Naive B cell (primary cell): ENCODE data around the gene MFSD11. TPM values are rescaled to one million over a fixed set of nuclear protein-coding genes. Genes with fewer than 3 reads are reported as not detected.
A peak's percentile ranks its signal among the peaks of the same experiment; 100 is the strongest.
"Not testable (repeated sequence)": the region's sequence is repeated elsewhere in the genome, so short reads cannot be mapped to it uniquely, and the experiment has no call there.

Source experiments
- ATAC-seq, 2 donors: fragments of 150-1000 bp; cut with Tn5 transposase; 2 replicates each; pipeline ENCODE4 v1.10.0; 2021; ENCODE audit warnings: low read depth in 2 of 2, mild to moderate bottlenecking in 2 of 2, moderate library complexity in 2 of 2
- DNase-seq: peaks from one replicate; pipeline ENCODE4 v3.0.0; 2022
- H3K27ac Mint-ChIP-seq, 6 donors: one replicate each; pipeline ENCODE4 v1.8.0; 2020 to 2022; ENCODE audit warnings: mild to moderate bottlenecking in 6 of 6, mixed read lengths in 6 of 6, moderate library complexity in 5 of 6, inconsistent platforms in 2 of 6
- H3K27me3 Mint-ChIP-seq, 3 donors: one replicate each; pipeline ENCODE4 v1.8.0; 2021 to 2022; ENCODE audit warnings: mixed read lengths in 3 of 3, mild to moderate bottlenecking in 1 of 3
- H3K36me3 Mint-ChIP-seq, 2 donors: one replicate each; pipeline ENCODE4 v1.8.0; 2020 to 2022; ENCODE audit warnings: mixed read lengths in 2 of 2, inconsistent platforms in 1 of 2, mild to moderate bottlenecking in 1 of 2
- H3K4me1 Mint-ChIP-seq, 3 donors: one replicate each; pipeline ENCODE4 v1.8.0; 2020 to 2022; ENCODE audit warnings: mixed read lengths in 3 of 3, inconsistent platforms in 1 of 3, mild to moderate bottlenecking in 1 of 3, moderate library complexity in 1 of 3
- H3K4me3 Mint-ChIP-seq, 8 donors: one replicate each; pipeline ENCODE4 v1.8.0; 2020 to 2022; ENCODE audit warnings: mild to moderate bottlenecking in 8 of 8, mixed read lengths in 8 of 8, moderate library complexity in 8 of 8, inconsistent platforms in 2 of 8
- H3K9me3 Mint-ChIP-seq, 7 donors: one replicate each; pipeline ENCODE4 v1.8.0; 2020 to 2022; ENCODE audit warnings: mixed read lengths in 7 of 7, mild to moderate bottlenecking in 5 of 7, inconsistent platforms in 2 of 7, moderate library complexity in 1 of 7
- polyA plus RNA-seq, 6 donors: library from polyadenylated mRNA; unstranded; fragments of 300-500 nt; fragmentation: Illumina TruSeq; gene quantifications; one replicate each; pipeline ENCODE4 v1.2.3, GENCODE V29; 2021; ENCODE audit warnings: low read depth in 6 of 6

MFSD11 gene
- 10 to 100 TPM; 18.3 to 39.2 (median 23.2) TPM for polyA plus RNA-seq

DNA sequence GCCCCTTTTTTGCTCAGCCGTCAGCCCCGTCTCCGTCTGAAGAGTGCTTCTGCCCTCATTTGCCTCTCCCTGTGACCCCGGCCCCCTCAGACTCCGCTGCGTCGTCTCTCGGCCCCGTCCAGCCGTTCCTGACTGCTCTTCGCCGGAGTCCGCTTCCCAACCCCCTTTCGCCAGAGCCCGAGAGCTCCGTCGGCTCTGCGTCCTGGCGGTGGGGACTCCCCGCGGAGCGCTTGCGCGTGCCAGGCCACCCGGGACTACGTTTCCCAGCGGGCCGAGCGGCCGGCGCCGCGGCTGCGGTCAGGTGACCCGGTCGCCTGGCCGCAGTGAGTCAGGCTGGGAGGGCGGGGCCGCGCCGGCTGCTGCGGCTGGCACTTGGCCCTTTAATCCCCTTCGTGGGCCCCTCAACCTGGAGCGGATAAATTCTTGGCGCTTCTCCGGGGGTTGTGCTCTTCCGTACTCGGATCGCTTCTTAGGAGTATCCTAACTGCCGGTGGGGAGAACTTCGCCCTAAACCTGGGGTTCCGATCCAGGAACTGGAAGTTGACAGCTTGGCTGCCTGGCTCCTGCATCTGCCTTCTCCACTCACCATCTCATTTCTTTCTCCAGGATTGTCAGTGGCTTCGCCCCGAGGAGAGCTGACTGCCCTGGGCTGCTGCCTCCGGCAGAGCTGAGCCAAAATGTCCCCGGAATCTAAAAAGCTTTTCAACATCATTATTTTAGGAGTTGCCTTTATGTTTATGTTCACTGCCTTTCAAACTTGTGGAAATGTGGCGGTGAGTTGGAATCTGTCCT, at the start of gene MFSD11:
TSS of gene MFSD11 (plus strand) at position 444 of the 792 bp plus-strand sequence. CDS start at position 678, 234 bp downstream.
- peak within 1 kb of the TSS; percentile 97 to 99 (median 99) for H3K27ac Mint-ChIP-seq
- H3K4me3 Mint-ChIP-seq: peak within 1 kb of the TSS; percentile 95 to 99 (median 98)
- no peaks in the 10 kb centered on the region for H3K27me3 Mint-ChIP-seq
- ATAC-seq (peak; percentile 69 to 70), DNase-seq (peak; percentile 94)
- no peaks in the 10 kb centered on the region for H3K9me3 Mint-ChIP-seq
- peaks cover 29 to 33% of the 10 kb centered on the region in 2 donors for H3K36me3 Mint-ChIP-seq
- H3K4me1 Mint-ChIP-seq: peaks cover 31 to 52% (median 34%) of the 10 kb centered on the region in 3 donors

DNA sequence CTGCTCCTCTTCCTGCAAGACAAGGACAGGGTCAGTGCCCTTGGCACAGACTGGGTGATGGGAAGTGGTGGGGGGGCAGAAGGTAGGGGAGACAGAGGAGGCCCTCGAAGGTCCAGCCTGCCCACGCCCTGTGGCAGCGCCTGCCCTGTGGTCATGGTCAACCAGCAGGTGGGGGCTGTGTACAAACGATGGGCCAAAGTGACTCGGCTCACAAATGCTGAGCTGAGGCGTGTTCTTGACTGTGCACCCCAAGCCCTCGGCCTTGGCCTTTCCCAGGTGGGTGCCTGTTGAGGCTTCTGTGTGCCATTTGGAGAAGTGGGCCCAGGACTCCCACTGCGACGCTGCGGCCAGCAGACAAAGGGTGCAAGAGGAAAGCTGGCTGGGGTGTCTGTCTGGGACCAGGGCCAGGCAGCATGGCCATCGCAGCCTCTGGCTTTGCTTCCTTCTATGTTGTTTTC, 49.7 kb upstream of the MFSD11 start:
- H3K27ac Mint-ChIP-seq: no peak overlapping the region
- ATAC-seq (no peak), DNase-seq (no peak)
- H3K27me3 Mint-ChIP-seq: peaks cover 0 to 7% (median 0%) of the 10 kb centered on the region in 3 donors
- no peaks in the 10 kb centered on the region for H3K36me3 Mint-ChIP-seq
- H3K4me1 Mint-ChIP-seq: peaks cover 0 to 4% (median 0%) of the 10 kb centered on the region in 3 donors
- no peaks in the 10 kb centered on the region for H3K9me3 Mint-ChIP-seq
- H3K4me3 Mint-ChIP-seq: no peak overlapping the region

DNA sequence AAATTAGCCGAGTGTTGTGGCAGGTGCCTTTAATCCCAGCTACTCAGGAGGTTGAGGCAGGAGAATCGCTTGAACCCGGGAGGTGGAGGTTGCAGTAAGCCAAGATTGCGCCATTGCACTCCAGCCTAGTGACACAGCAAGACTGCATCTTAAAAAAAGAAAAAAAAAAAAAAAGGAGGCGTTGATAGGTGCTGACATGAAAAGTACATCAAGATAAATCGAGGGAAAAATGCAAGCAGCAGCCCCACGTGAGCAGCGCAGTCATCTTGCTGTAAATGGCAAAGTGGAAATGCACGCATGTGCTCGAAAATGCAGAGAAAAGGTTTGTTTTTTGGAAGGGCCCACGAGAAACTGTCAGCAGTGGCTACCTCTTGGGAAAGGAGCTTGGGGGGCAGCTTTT, 48.1 kb upstream of the MFSD11 start:
- Mint-ChIP-seq H3K27me3 (peaks cover 0 to 7% (median 0%) of the 10 kb centered on the region in 3 donors), H3K4me1 (peaks cover 0 to 4% (median 0%) of the 10 kb centered on the region in 3 donors), H3K27ac (peak overlapping the region in 2 of 6 donors; percentile 16 to 47), H3K4me3 (no peak overlapping the region), H3K36me3 (no peaks in the 10 kb centered on the region), H3K9me3 (no peaks in the 10 kb centered on the region)
- ATAC-seq (no peak), DNase-seq (no peak)

DNA sequence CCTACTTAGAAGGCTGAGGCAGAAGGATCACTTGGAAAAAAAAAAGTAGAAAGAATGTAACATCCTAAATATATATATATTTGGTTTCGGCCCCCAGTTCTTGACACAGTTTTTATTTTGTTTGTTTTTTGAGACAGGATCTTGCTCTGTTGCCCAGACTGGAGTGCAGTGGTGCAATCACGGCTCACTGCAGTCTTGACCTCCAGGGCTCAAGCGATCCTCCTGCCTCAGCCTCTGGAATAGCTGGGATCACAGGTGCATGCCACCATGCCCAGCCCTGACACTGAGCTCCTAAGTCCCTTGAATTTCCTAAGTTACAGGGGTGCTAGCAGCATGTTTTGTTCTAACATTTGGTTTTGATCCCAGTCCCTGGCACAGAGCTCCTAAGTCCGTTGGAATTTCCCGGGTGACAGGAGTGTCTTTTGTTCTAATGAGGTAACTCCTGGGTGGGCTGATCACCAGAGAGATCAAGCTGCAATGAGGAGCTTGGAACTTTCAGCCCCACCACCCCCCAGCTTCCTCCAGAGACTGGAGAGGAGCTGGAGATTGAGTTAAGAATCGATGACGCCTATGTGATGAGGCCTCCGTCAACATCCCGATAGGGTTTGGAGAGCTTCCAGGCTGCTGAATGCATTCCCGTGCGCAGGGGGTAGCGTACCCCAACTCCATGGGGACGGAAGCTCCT, 47.2 kb upstream of the MFSD11 start:
- H3K9me3 Mint-ChIP-seq: no peaks in the 10 kb centered on the region
- H3K4me1 Mint-ChIP-seq: peaks cover 0 to 8% (median 0%) of the 10 kb centered on the region in 3 donors
- DNase-seq (no peak), ATAC-seq (no peak)
- H3K27ac Mint-ChIP-seq: no peak overlapping the region
- H3K4me3 Mint-ChIP-seq: no peak overlapping the region
- H3K27me3 Mint-ChIP-seq: peaks cover 0 to 12% (median 0%) of the 10 kb centered on the region in 3 donors
- no peaks in the 10 kb centered on the region for H3K36me3 Mint-ChIP-seq

DNA sequence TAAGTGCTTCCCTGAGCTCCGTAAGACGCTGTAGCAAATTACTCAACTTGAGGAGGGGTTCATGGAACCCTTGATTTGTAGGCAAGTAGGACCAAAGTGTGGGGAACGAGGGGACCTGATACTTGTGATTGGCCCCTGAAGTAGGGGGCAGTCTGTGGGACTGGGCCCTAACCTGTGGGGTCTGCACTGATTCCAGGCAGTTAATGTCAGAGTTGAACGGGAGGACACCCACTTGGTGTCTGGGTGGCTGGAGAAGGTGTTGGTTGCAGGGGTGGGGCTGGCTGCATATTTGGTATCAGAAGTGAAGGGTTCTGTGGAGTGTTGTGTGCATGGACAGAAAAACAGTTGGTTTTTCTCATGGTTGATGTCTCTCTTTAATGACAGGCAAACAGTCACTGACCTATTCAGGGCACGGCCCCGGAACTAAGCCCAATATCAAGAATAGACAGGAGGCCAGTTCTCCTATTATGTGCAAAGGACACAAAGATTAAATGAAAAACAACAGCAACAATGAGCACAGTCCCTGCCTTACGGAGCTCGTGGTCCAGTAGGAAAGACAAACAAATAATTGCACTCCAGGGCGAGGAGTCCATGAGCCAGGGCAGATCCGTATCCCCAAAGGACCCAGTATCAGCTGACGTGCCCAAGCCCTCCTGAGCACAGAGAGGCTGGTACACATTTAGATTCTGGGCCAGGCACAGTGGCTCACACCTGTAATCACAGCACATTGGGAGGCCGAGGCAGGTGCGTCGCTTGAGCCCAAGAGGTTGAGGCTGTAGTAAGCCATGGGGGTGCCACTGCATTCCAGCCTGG, 46.3 kb upstream of the MFSD11 start:
- no peak for ATAC-seq
- Mint-ChIP-seq H3K36me3 (no peaks in the 10 kb centered on the region), H3K9me3 (no peaks in the 10 kb centered on the region), H3K4me3 (no peak overlapping the region), H3K27ac (no peak overlapping the region), H3K27me3 (peaks cover 0 to 18% (median 0%) of the 10 kb centered on the region in 3 donors), H3K4me1 (peaks cover 2 to 12% (median 4%) of the 10 kb centered on the region in 3 donors)
- no peak for DNase-seq

DNA sequence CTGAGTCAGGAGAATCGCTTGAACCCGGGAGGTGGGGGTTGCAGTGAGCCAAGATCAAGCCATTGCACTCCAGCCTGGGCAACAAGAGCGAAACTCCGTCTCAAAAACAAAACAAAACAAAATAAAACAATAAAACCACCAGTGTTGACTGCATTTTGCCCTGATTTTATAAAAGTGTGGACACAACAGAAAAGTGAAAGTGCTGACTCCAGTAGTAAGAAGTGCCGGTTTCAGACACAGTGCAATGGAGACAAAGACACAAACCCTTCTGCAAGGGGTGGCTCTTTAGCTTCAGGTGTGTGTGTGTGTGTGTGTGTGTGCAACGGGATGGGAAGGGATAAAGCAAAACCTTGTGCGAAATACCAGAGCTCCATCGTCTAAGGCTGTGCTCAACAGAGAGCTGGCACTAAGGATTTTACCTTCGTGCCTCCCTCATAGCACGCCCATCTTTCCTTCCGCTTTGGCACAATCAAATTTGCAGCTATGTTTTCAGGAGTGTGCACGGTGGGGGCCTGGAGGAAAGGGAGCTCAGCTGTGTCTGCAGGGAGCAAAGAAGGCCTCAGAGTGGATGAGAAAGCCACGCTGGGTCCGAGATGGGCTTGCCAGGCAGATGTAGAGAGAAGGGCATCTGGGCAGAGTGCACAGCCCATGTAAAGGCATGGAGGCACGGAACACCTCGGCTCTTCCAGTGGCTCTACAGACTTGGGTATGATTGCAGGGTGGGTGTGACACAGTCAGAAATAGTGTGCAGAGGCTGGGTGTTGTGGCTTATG, 42.7 kb upstream of the MFSD11 start:
- peaks cover 0 to 34% (median 13%) of the 10 kb centered on the region in 3 donors for H3K27me3 Mint-ChIP-seq
- H3K4me1 Mint-ChIP-seq: peaks cover 5 to 16% (median 15%) of the 10 kb centered on the region in 3 donors
- H3K9me3 Mint-ChIP-seq: no peaks in the 10 kb centered on the region
- DNase-seq: no peak
- ATAC-seq: no peak
- H3K4me3 Mint-ChIP-seq: no peak overlapping the region
- H3K27ac Mint-ChIP-seq: peak overlapping the region in 3 of 6 donors; percentile 49 to 70 (median 60)
- H3K36me3 Mint-ChIP-seq: no peaks in the 10 kb centered on the region

DNA sequence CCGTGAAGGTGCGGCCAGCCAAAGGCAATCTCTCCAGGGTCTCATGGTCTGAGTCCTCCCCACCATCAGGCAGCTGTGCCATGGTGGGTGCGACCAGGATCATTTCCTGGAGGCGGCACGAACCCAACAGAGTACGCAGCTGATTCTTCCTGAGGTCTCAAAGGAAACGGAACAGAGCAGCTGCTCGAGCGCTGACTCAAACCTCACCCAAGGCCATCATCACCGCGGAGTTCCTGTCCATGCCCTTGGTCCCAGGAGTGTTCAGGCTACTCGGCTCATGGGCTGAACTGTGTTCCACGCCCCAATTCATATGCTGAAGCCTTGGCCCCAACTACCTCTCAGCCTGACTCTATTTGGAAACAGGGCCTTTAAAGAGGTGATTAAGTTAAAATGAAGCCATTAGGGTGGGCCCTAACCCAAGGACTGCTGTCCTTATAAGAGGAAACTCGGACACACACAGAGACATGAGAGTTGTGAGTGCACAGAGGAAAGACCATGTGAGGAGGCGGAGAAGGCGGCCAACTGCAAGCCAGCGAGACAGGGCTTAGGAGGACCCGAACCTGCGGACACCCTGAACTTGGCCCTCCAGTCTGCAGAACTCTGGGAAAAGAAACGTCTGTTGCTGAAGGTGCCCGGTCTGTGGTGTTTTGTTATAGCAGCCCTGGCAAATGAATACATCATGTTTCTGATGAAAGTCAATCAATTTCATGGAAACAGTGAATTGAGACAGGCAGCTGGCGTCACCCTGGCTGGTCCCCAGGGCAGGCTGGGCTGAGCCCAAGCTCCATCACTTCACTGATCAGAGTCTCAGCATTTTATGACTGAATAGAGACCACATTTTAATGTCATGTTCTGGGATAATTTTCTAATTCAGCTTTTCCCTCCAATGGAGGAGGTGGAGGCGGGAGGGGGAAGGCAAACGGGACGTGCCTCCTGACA, 40.9 kb upstream of the MFSD11 start:
- H3K36me3 Mint-ChIP-seq: no peaks in the 10 kb centered on the region
- peaks cover 5 to 16% (median 15%) of the 10 kb centered on the region in 3 donors for H3K4me1 Mint-ChIP-seq
- ATAC-seq: no peak
- peak overlapping the region in 1 of 8 donors; percentile 23 for H3K4me3 Mint-ChIP-seq
- H3K27ac Mint-ChIP-seq: peak overlapping the region in 3 of 6 donors; percentile 9 to 77 (median 11)
- peaks cover 0 to 34% (median 13%) of the 10 kb centered on the region in 3 donors for H3K27me3 Mint-ChIP-seq
- H3K9me3 Mint-ChIP-seq: no peaks in the 10 kb centered on the region
- no peak for DNase-seq

DNA sequence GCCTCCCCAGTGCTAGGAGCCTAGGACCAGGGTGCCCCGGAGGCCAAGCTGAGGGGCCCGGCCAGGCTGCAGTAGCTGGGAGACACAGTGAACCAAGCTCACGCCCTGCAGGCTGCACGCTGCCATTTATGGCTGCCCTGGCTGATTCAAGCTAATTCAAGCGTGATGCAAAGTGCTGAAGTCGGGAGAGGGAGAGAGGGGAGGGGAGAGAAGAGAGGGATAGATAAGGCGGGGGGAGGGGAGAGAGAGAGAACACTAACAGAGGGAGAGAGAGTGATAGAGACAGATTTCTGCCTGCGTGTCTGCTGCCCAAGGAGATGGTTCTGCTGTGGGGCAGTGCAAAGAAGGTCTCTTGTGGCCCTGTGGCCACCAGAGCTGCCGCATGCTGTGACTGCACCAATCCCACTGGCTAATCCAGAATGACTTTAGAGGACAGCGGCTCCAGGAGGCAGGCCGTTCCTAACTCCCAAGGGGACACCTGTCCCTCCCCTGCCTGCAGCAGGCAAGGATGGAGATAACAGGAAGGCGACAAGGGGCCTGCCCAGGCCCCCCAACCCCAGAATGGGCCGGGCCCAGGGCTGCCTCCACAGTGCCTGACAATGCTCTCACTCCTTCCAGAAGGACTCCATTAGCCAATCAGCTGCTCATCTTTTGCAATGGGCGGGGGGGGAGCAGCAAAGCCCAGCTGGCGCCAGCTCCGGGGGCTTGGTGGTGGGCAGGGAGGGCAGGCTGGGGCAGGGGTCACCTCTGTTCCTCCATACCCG, 40.0 kb upstream of the MFSD11 start:
- ATAC-seq (no peak), DNase-seq (no peak)
- Mint-ChIP-seq H3K36me3 (no peaks in the 10 kb centered on the region), H3K27me3 (peaks cover 0 to 34% (median 13%) of the 10 kb centered on the region in 3 donors), H3K9me3 (no peaks in the 10 kb centered on the region), H3K4me1 (peaks cover 5 to 16% (median 15%) of the 10 kb centered on the region in 3 donors), H3K4me3 (no peak overlapping the region), H3K27ac (peak overlapping the region in 1 of 6 donors; percentile 32)

DNA sequence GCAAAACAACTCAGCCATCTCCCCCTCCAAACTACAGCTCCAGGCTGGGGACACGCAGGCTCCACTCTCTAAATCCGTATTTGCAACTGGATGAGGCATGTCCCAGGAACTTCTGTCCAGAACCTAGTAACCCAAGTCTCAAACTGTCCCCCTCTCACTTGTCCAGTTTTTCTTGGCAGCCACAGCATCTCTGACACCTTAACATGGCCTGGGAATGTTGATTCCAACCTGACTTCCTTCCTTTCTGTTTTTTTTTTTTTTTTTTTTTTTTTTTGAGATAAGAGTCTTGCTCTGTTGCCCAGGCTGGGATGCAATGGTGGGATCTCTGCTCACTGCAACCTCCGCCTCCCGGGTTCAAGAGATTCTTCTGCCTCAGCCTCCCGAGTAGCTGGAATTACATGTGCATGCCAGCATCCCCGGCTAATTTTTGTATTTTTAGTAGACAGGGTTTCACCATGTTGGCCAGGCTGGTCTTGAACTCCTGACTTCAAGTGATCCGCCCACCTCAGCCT, 39.4 kb upstream of the MFSD11 start:
- ATAC-seq, DNase-seq: not testable (repeated sequence)
- peaks cover 5 to 16% (median 15%) of the 10 kb centered on the region in 3 donors for H3K4me1 Mint-ChIP-seq

DNA sequence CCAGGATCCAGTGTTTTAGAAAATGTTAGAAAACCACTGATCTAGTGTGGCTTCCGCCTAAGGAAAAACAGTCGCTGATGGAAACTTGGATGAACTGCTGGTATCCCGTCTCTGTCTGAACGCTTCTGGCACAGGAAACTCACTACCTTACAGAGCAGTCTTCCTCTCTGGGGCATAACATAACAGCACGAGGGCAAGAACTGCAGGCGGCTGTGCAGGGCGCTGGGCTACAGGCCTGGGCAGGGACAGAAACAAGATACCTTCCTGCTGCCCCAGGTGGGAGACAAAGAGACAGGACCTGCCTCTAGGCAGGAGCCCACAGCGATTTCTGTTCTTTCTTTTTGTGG, 37.7 kb upstream of the MFSD11 start:
- H3K4me3 Mint-ChIP-seq: no peak overlapping the region
- H3K4me1 Mint-ChIP-seq: peaks cover 5 to 16% (median 15%) of the 10 kb centered on the region in 3 donors
- H3K9me3 Mint-ChIP-seq: no peaks in the 10 kb centered on the region
- peaks cover 0 to 34% (median 13%) of the 10 kb centered on the region in 3 donors for H3K27me3 Mint-ChIP-seq
- DNase-seq (no peak), ATAC-seq (no peak)
- peak overlapping the region in 1 of 6 donors; percentile 34 for H3K27ac Mint-ChIP-seq
- H3K36me3 Mint-ChIP-seq: no peaks in the 10 kb centered on the region

More for the DNA sequence above, 39.4 kb upstream of the MFSD11 start:
- H3K27me3 Mint-ChIP-seq: peaks cover 0 to 34% (median 13%) of the 10 kb centered on the region in 3 donors
- H3K27ac Mint-ChIP-seq, H3K9me3 Mint-ChIP-seq, H3K36me3 Mint-ChIP-seq: not testable (repeated sequence)
- peak overlapping the region in 1 of 8 donors; percentile 47 for H3K4me3 Mint-ChIP-seq
